K562 (cell line): ENCODE measurements around the gene SPDYE3. TPM values are rescaled to one million over a fixed set of nuclear protein-coding genes. Genes with fewer than 3 reads are reported as not detected.
"Not testable (repeated sequence)": the region's sequence is repeated elsewhere in the genome, so short reads cannot be mapped to it uniquely, and the experiment has no call there.

ENCODE experiments used
- ATAC-seq: fragments of 200-7000 bp; cut with Tn5 transposase; 3 replicates; pipeline ENCODE4 v1.9.1; 2020; ENCODE audit warnings: moderate library complexity
- BruUV-seq: library from RNA; stranded (reverse); fragments of 400-500 nt; replicated peaks from 2 replicates; lab custom pipeline; 2021; lab: Mats Ljungman, UMichigan
- CTCF ChIA-PET: fragments of 300-600 bp; formaldehyde crosslinking; extraction: SDS; loops from one replicate; lab custom pipeline; 2021; ENCODE audit warnings: low intra/inter-chr PET ratio; lab: Yijun Ruan, JAX
- POLR2A ChIA-PET: fragments of 300-600, 350-650 bp; sonication (Branson Sonifier 250); formaldehyde crosslinking; extraction: SDS; loops from one replicate; lab custom pipeline; 2021; ENCODE audit warnings: antibody characterized with exemption, inconsistent platforms; lab: Yijun Ruan, JAX
- DNase-seq, 4 experiments: peaks; one replicate each; pipeline versions ENCODE4 v3.0.0 to v3.0.0-alpha.2; 2011 to 2018; ENCODE audit warnings: low spot score in 3 of 4, mixed read lengths in 3 of 4; ENCODE audit errors: extremely low read depth in 1 of 4
- FAIRE-seq: peaks from 2 replicates; lab custom pipeline; 2011; peaks lifted over from hg19 to GRCh38; lab: Jason Lieb, UNC
- H2AFZ ChIP-seq: 2 replicates; pipeline ENCODE4 v1.6.0; 2011; ENCODE audit warnings: low read depth, low read length, control low read depth, inconsistent platforms
- H3K27ac ChIP-seq: fragments of 200-600 bp; 3 replicates; pipeline ENCODE4 v1.8.0; 2011; ENCODE audit warnings: low read depth, mild to moderate bottlenecking, control low read depth, inconsistent platforms, low read length, moderate library complexity, mixed read lengths; ENCODE audit errors: extremely low read depth
- H3K27me3 ChIP-seq, 2 experiments: fragments of 300-600 bp in 1 of 2; 2 replicates in 1 of 2; 3 replicates in 1 of 2; pipeline versions ENCODE4 v1.6.0 to v1.8.0; 2011; ENCODE audit warnings: inconsistent platforms in 2 of 2, low read length in 2 of 2, mild to moderate bottlenecking in 1 of 2, mixed read lengths in 1 of 2, moderate library complexity in 1 of 2; ENCODE audit not compliant: control insufficient read depth in 2 of 2, insufficient read depth in 2 of 2
- H3K36me3 ChIP-seq: fragments of 300-600 bp; 3 replicates; pipeline ENCODE4 v1.8.0; 2011; ENCODE audit warnings: mild to moderate bottlenecking, low read length, inconsistent platforms; ENCODE audit not compliant: control insufficient read depth, insufficient read depth
- H3K4me1 ChIP-seq, 2 experiments: fragments of 200-600 bp in 1 of 2; replicated peaks in 1 of 2; 2 replicates in 1 of 2; 3 replicates in 1 of 2; pipeline versions ENCODE4 v1.5.1 to v1.8.0; 2011; ENCODE audit warnings: inconsistent platforms in 2 of 2, low read length in 2 of 2, mild to moderate bottlenecking in 1 of 2, mixed read lengths in 1 of 2, moderate library complexity in 1 of 2; ENCODE audit not compliant: control insufficient read depth in 2 of 2, insufficient read depth in 2 of 2
- H3K4me2 ChIP-seq: 2 replicates; pipeline ENCODE4 v1.6.1; 2011; ENCODE audit warnings: low read length, control low read depth, inconsistent platforms, mixed read lengths; ENCODE audit not compliant: insufficient read depth
- H3K4me3 ChIP-seq: fragments of 200-600 bp; sonication (generic), shearing (Covaris generic); 2 replicates; pipeline ENCODE4 v1.5.1; 2016; ENCODE audit warnings: control low read depth, inconsistent platforms
- H3K79me2 ChIP-seq: fragments of 200-600 bp; 3 replicates; pipeline ENCODE4 v1.8.0; 2011; ENCODE audit warnings: low read length, inconsistent platforms; ENCODE audit not compliant: control insufficient read depth, insufficient read depth
- H3K9ac ChIP-seq, 2 experiments: 2 replicates each; pipeline versions ENCODE4 v1.6.0 to v1.6.1; 2011; ENCODE audit warnings: low read depth in 2 of 2, low read length in 2 of 2, control low read depth in 1 of 2, inconsistent platforms in 1 of 2, mild to moderate bottlenecking in 1 of 2, mixed read lengths in 1 of 2; ENCODE audit not compliant: insufficient read depth in 1 of 2
- H3K9me1 ChIP-seq: one replicate; pipeline ENCODE4 v1.6.0; 2011; ENCODE audit warnings: inconsistent platforms, mild to moderate bottlenecking, low read length, moderate library complexity; ENCODE audit not compliant: control insufficient read depth, insufficient read depth
- H3K9me3 ChIP-seq: replicated peaks from 2 replicates; pipeline ENCODE4 v1.5.1; 2011; ENCODE audit warnings: low read depth, low read length, inconsistent platforms; ENCODE audit not compliant: control insufficient read depth, insufficient read depth
- H4K20me1 ChIP-seq: replicated peaks from 2 replicates; pipeline ENCODE4 v1.6.1; 2011; ENCODE audit warnings: low read length, inconsistent platforms, mixed read lengths; ENCODE audit not compliant: control insufficient read depth, insufficient read depth
- ARID1B ChIP-seq: fragments of 450-650 bp; IDR thresholded peaks from 2 replicates; pipeline ENCODE4 v1.6.1; 2016; ENCODE audit warnings: antibody characterized with exemption, mild to moderate bottlenecking, inconsistent platforms
- ATF3 ChIP-seq, 2 experiments: fragments of 450-650 bp in 1 of 2; sonication (generic) in 1 of 2; formaldehyde crosslinking in 1 of 2; IDR thresholded peaks in 1 of 2; conservative IDR thresholded peaks in 1 of 2; 2 replicates each; pipeline versions ENCODE4 v1.6.1 to v1.8.1; 2016 to 2023; ENCODE audit warnings: mild to moderate bottlenecking in 2 of 2, moderate library complexity in 2 of 2, inconsistent platforms in 1 of 2, missing genetic modification reagents in 1 of 2
- BHLHE40 ChIP-seq: IDR thresholded peaks from 2 replicates; pipeline ENCODE4 v1.6.1; 2011; ENCODE audit warnings: low read length, improper control_type of control experiment
- CTBP1 ChIP-seq: fragments of 450-650 bp; IDR thresholded peaks from 2 replicates; pipeline ENCODE4 v1.6.1; 2016; ENCODE audit warnings: borderline replicate concordance
- CXXC5 ChIP-seq: fragments of 250-450 bp; sonication (Bioruptor Pico); IDR thresholded peaks from 2 replicates; pipeline ENCODE4 v1.8.0; 2022; ENCODE audit warnings: inconsistent platforms, mild to moderate bottlenecking, moderate library complexity
- E2F6 ChIP-seq, 2 experiments: IDR thresholded peaks; 2 replicates each; pipeline ENCODE4 v1.6.1; 2011; ENCODE audit warnings: borderline replicate concordance in 1 of 2, control low read depth in 1 of 2, low read depth in 1 of 2, low read length in 1 of 2, mild to moderate bottlenecking in 1 of 2, mixed read lengths in 1 of 2, moderate library complexity in 1 of 2; ENCODE audit not compliant: insufficient read depth in 1 of 2, insufficient read length in 1 of 2, poor library complexity in 1 of 2, severe bottlenecking in 1 of 2; ENCODE audit errors: extremely low read depth in 1 of 2
- GATAD2A ChIP-seq: fragments of 450-650 bp; IDR thresholded peaks from 2 replicates; pipeline ENCODE4 v1.6.1; 2017
- KDM1A ChIP-seq, 2 experiments: fragments of 450-650 bp; IDR thresholded peaks; 2 replicates each; pipeline ENCODE4 v1.6.1; 2016; ENCODE audit warnings: mild to moderate bottlenecking in 2 of 2
- L3MBTL2 ChIP-seq: fragments of 450-650 bp; IDR thresholded peaks from 2 replicates; pipeline ENCODE4 v1.6.1; 2016; ENCODE audit warnings: mild to moderate bottlenecking, moderate library complexity
- MEIS2 ChIP-seq: fragments of 450-650 bp; IDR thresholded peaks from 2 replicates; pipeline ENCODE4 v1.6.1; 2014; ENCODE audit warnings: mild to moderate bottlenecking; ENCODE audit not compliant: partially characterized antibody
- MTA1 ChIP-seq: fragments of 450-650 bp; IDR thresholded peaks from 2 replicates; pipeline ENCODE4 v1.6.1; 2017; ENCODE audit warnings: borderline replicate concordance
- NR2C2 ChIP-seq, 2 experiments: fragments of 200-800 bp in 1 of 2; sonication (Bioruptor generic) in 1 of 2; sonication (generic) in 1 of 2; formaldehyde crosslinking in 1 of 2; IDR thresholded peaks; 2 replicates each; pipeline versions ENCODE4 v1.6.1 to v1.8.0; 2016 to 2022; ENCODE audit warnings: mild to moderate bottlenecking in 1 of 2, missing compliant biosample characterization in 1 of 2, missing genetic modification characterization in 1 of 2, missing genetic modification reagents in 1 of 2
- PKNOX1 ChIP-seq: fragments of 450-650 bp; IDR thresholded peaks from 2 replicates; pipeline ENCODE4 v1.6.1; 2016
- TAL1 ChIP-seq: fragments of 450-650 bp; IDR thresholded peaks from 2 replicates; pipeline ENCODE4 v1.6.1; 2016; ENCODE audit warnings: mild to moderate bottlenecking
- TCF3 ChIP-seq: sonication (generic); formaldehyde crosslinking; IDR thresholded peaks from 2 replicates; pipeline ENCODE4 v1.4.0; 2020; ENCODE audit warnings: mild to moderate bottlenecking, missing genetic modification reagents
- ZNF395 ChIP-seq: fragments of 200-800 bp; sonication (Bioruptor generic); IDR thresholded peaks from 2 replicates; pipeline ENCODE4 v1.6.1; 2017; ENCODE audit warnings: missing genetic modification characterization, missing compliant biosample characterization
- WGBS: fragments of 100-300 bp; shearing (Covaris generic); methylation state at CpG from one replicate; pipeline ENCODE4 v1.1.6; 2016; ENCODE audit warnings: low coverage, mixed read lengths; ENCODE audit not compliant: insufficient coverage; ENCODE audit errors: missing lambda C conversion rate; 5-methylcytosine and 5-hydroxymethylcytosine counted together
- in situ Hi-C: fragments of 300-500 bp; cut with MboI; formaldehyde crosslinking; loops from 4 replicates; pipeline ENCODE4 v1.15.0; 2018; ENCODE audit warnings: inconsistent platforms, mixed read lengths
- intact Hi-C: fragments of 100-400 bp; cut with micrococcal nuclease; formaldehyde crosslinking; loops from 2 replicates; pipeline ENCODE4 v1.14.2; 2022
- polyA plus RNA-seq, 8 experiments: library from polyadenylated mRNA; depleted of rRNA in 4 of 8; stranded (reverse) in 5 of 8; unstranded in 3 of 8; fragments of >200 nt; fragmentation: Nextera tagmentation in 2 of 8; fragmentation: Illumina TruSeq in 1 of 8; extraction: Ambion mirVana in 2 of 8; extraction: Trizol in 1 of 8; gene quantifications; 2 replicates each; pipeline versions ENCODE4 v1.2.1 to v1.2.3, GENCODE V29; 2011 to 2014; ENCODE audit warnings: inconsistent platforms in 1 of 8, missing spikeins in 1 of 8
- total RNA-seq, 7 experiments: library from RNA; depleted of rRNA in 6 of 7; stranded (reverse); fragments of >200 nt in 6 of 7; fragmentation: Illumina TruSeq in 2 of 7; extraction: Trizol in 2 of 7; gene quantifications; 2 replicates each; pipeline versions ENCODE4 v1.2.1 to v1.2.3, GENCODE V29; 2011 to 2021; ENCODE audit warnings: low replicate concordance in 1 of 7

SPDYE3 gene
- total and polyA plus RNA-seq, 9 of the 15 experiments (the other 6 are each of a cell fraction or from before 2014, with no cell fraction given): 0.04 to 3.3 (median 1.2) TPM; not detected in 6

GRCh38 chr7:100269306-100270045 lies 38.0 kb upstream of the SPDYE3 start:
- FAIRE-seq (peak; percentile 70), ATAC-seq (peak; percentile 66), DNase-seq (peak; percentile 65 to 88 (median 68))
- H3K9me3 ChIP-seq; POLR2A ChIA-PET; H3K36me3 ChIP-seq; H3K79me2 ChIP-seq; BruUV-seq; CTCF ChIA-PET; H3K27me3 ChIP-seq; in situ Hi-C loops; H4K20me1 ChIP-seq; H3K4me3 ChIP-seq; H3K9me1 ChIP-seq; TF ChIP-seq NR2C2 (CRISPR knock-in tag; IDR thresholded peaks at IDR 0.05); ATF3 (CRISPR knock-in tag; conservative IDR thresholded peaks at IDR 0.05): not testable (repeated sequence)
- Histone ChIP-seq H3K9ac (peak overlapping the region in 1 of 2 experiments; percentile 84; a peak in 2 of 4 replicates), H3K27ac (peak overlapping the region; percentile 33; the same call in 1 of the 3 replicates), H3K4me2 (peak overlapping the region; percentile 47; the same call in 1 of the 2 replicates), H2AFZ (peak overlapping the region; percentile 79), H3K4me1 (peaks cover 21 to 37% of the 10 kb centered on the region in 2 experiments)
- WGBS: 17% methylated on average over 14 of the region's 14 CpGs
- intact Hi-C loops: loop anchor here (5.0 kb wide), 1 partner anchor 112 kb away; the partner anchor contains the start of gene TRAPPC14
- TF ChIP-seq E2F6 (IDR thresholded peaks at IDR 0.05; ENCODE audit: borderline replicate concordance in 1 of 2, extremely low read depth in 1 of 2, insufficient read depth in 1 of 2, insufficient read length in 1 of 2, low read depth in 1 of 2, low read length in 1 of 2, poor library complexity in 1 of 2, severe bottlenecking in 1 of 2): peak in 1 of 2 experiments; percentile 40
- peak; percentile 77 for TF ChIP-seq NR2C2 (tag; IDR thresholded peaks at IDR 0.05)
- TF ChIP-seq TCF3 (CRISPR knock-in tag): peak; percentile 72
- peak; percentile 24; the same call in 1 of the 2 replicates for TF ChIP-seq MTA1
- peak; percentile 87 for TF ChIP-seq ATF3 (IDR thresholded peaks at IDR 0.05)
- peak; percentile 73 for TF ChIP-seq ARID1B
- TF ChIP-seq BHLHE40: peak; percentile 19; the same call in 1 of the 2 replicates
- peak; percentile 66; the same call in 1 of the 2 replicates for TF ChIP-seq GATAD2A
- TF ChIP-seq L3MBTL2: 0 out of 2 replicates have a peak, but pooled peaks have one; percentile 22
- peak; percentile 56; the same call in 1 of the 2 replicates for TF ChIP-seq CTBP1
- TF ChIP-seq CXXC5 (CRISPR knock-in tag): peak; percentile 32; the same call in 1 of the 2 replicates
- TF ChIP-seq KDM1A (IDR thresholded peaks at IDR 0.05): peak in 1 of 2 experiments; percentile 12; a peak in 1 of 4 replicates
- TF ChIP-seq PKNOX1: 0 out of 2 replicates have a peak, but pooled peaks have one; percentile 39
- TF ChIP-seq MEIS2: peak; percentile 73
- peak; percentile 37; the same call in 1 of the 2 replicates for TF ChIP-seq TAL1
- TF ChIP-seq ZNF395 (CRISPR knock-in tag): 0 out of 2 replicates have a peak, but pooled peaks have one; percentile 15
